Esophagus squamous epithelium (tissue), 5 donors: ENCODE data around the gene ELFN2. TPM values are rescaled to one million over a fixed set of nuclear protein-coding genes. Genes with fewer than 3 reads are reported as not detected.

Experiments used
- DNase-seq: peaks from one replicate; lab custom pipeline; 2025; lab: John Stamatoyannopoulos, UW
- H3K27ac ChIP-seq, 4 donors: fragments of 200-600 bp; sonication (generic); one replicate each; pipeline ENCODE4 v1.5.1; 2016 to 2019; ENCODE audit warnings: mild to moderate bottlenecking in 1 of 4
- H3K27me3 ChIP-seq, 4 donors: fragments of 200-600 bp; sonication (generic); 1 replicate in 3 of 4; 2 replicates in 1 of 4; pipeline versions ENCODE4 v1.5.1 to v1.6.0; 2017 to 2021; ENCODE audit warnings: antibody characterized with exemption in 1 of 4
- H3K36me3 ChIP-seq, 3 donors: fragments of 200-600 bp; sonication (generic); one replicate each; pipeline ENCODE4 v1.5.1; 2016 to 2019
- H3K4me1 ChIP-seq, 3 donors: fragments of 200-600 bp; sonication (generic); one replicate each; pipeline ENCODE4 v1.5.1; 2017 to 2019
- H3K4me3 ChIP-seq, 4 donors: fragments of 200-600 bp; sonication (generic); 1 replicate in 3 of 4; 2 replicates in 1 of 4; pipeline ENCODE4 v1.5.1; 2016 to 2019; ENCODE audit warnings: mild to moderate bottlenecking in 2 of 4, moderate library complexity in 1 of 4
- H3K9me3 ChIP-seq, 3 donors: fragments of 200-600 bp; sonication (generic); one replicate each; pipeline ENCODE4 v1.5.1; 2016 to 2019
- POLR2A ChIP-seq, 4 donors: fragments of 450-650 bp; IDR thresholded peaks; one replicate each; pipeline ENCODE4 v1.6.1; 2017; ENCODE audit warnings: antibody characterized with exemption in 4 of 4, mild to moderate bottlenecking in 4 of 4, moderate library complexity in 3 of 4
- WGBS, 2 donors: methylation state at CpG; one replicate each; pipeline ENCODE4 v1.1.5; 2018; 5-methylcytosine and 5-hydroxymethylcytosine counted together
- intact Hi-C: fragments of 100-400 bp; cut with DNase I; formaldehyde crosslinking; loops from one replicate; pipeline ENCODE4 v1.15.0; 2022
- total RNA-seq, 4 donors: library from RNA; depleted of rRNA; stranded (reverse); fragments of >200 nt; gene quantifications; one replicate each; pipeline ENCODE4 v1.1.0, GENCODE V29; 2016
- TF ChIP-seq, protein P1 (sequence below), 6 experiments: fragments of 450-650 bp in 4 of 6; fragments of 200-600 bp in 2 of 6; sonication (generic) in 2 of 6; IDR thresholded peaks; one replicate each; pipeline ENCODE4 v1.5.1; 2016 to 2019; ENCODE audit warnings: antibody characterized with exemption in 6 of 6, mild to moderate bottlenecking in 4 of 6, moderate library complexity in 4 of 6
- donor health status: DM: yes; HTN: yes; CAD: no.

ELFN2 gene
- total RNA-seq, 4 donors from 2014 or later: not detected

DNA sequence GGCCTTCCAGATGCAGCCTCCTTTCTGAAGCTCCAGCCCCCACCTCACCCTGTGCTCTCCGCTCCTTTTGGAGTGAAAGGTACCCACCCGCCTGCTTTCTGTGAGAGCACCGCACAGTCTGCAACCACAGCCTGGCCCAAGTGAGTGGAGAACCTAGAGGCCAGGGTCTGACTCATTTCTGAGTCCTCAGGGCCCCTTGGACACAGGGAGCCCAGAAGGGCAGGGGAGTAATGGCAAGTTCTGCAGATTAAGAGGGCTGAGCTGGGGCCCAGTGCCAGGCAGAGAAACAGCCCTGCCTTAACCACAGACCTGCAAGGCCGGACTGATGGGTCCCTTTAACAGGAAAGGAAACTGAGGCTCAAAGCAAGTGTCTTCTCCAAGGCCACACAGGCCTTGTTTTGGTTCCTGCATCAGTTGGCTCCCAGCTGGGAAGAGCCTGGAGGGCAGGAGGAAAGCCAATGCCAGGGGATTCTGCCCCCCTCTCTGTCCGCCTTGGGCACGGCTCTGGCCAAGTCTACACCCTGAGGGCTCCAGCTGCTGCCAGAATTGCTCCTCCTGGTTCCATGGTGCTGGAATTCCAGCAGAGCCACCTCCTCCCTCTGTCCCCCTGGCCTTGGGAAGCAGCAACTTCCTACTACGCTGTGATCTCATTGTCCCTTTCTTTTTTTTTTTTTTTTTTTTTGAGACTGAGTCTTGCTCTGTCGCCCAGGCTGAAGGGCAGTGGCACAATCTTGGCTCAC lies 89.9 kb downstream of the ELFN2 start:
- no peaks in the 10 kb centered on the region for H3K36me3 ChIP-seq
- H3K27me3 ChIP-seq: peaks cover 0 to 100% (median 35%) of the 10 kb centered on the region in 4 donors
- no peak for TF ChIP-seq POLR2A (IDR thresholded peaks at IDR 0.05)
- TF ChIP-seq, protein P1, sequence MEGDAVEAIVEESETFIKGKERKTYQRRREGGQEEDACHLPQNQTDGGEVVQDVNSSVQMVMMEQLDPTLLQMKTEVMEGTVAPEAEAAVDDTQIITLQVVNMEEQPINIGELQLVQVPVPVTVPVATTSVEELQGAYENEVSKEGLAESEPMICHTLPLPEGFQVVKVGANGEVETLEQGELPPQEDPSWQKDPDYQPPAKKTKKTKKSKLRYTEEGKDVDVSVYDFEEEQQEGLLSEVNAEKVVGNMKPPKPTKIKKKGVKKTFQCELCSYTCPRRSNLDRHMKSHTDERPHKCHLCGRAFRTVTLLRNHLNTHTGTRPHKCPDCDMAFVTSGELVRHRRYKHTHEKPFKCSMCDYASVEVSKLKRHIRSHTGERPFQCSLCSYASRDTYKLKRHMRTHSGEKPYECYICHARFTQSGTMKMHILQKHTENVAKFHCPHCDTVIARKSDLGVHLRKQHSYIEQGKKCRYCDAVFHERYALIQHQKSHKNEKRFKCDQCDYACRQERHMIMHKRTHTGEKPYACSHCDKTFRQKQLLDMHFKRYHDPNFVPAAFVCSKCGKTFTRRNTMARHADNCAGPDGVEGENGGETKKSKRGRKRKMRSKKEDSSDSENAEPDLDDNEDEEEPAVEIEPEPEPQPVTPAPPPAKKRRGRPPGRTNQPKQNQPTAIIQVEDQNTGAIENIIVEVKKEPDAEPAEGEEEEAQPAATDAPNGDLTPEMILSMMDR (IDR thresholded peaks at IDR 0.05): no peak

DNA sequence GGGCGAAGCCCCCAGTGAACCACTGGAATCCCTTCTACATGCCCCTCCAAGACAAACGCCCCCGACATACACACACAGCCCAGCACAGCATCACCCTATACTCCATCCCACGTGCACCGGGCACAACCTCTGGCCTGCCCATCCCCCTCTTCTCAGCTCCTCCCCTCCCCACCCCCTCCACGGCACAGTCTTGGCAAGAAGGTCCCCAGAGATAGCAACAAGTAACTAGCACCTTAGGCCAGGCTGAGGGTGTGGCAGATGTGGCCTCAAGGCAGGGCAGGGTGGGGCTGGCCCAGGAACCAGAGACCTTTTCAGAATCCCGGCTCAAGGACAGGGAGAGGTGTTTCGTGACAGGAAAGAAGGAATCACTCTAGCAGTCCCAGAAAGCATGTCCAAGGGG lies 90.7 kb downstream of the ELFN2 start:
- H3K4me3 ChIP-seq: no peak overlapping the region
- H3K27ac ChIP-seq: no peak overlapping the region
- H3K27me3 ChIP-seq: peaks cover 0 to 100% (median 37%) of the 10 kb centered on the region in 4 donors
- WGBS, 2 donors: 64 to 72% methylated on average over 6 to 7 of the region's 8 CpGs
- no peaks in the 10 kb centered on the region for H3K9me3 ChIP-seq
- intact Hi-C loops: no loop called here
- H3K36me3 ChIP-seq: no peaks in the 10 kb centered on the region
- peaks cover 0 to 12% (median 4%) of the 10 kb centered on the region in 3 donors for H3K4me1 ChIP-seq
- DNase-seq: no peak
- TF ChIP-seq, protein P1 (IDR thresholded peaks at IDR 0.05): no peak
- no peak for TF ChIP-seq POLR2A (IDR thresholded peaks at IDR 0.05)

More for the DNA sequence above, 89.9 kb downstream of the ELFN2 start:
- no peak overlapping the region for H3K27ac ChIP-seq
- H3K4me1 ChIP-seq: peaks cover 0 to 12% (median 4%) of the 10 kb centered on the region in 3 donors
- WGBS, 2 donors: 46 to 53% methylated on average over 4 to 7 of the region's 8 CpGs
- H3K9me3 ChIP-seq: no peaks in the 10 kb centered on the region
- no peak for DNase-seq
- H3K4me3 ChIP-seq: no peak overlapping the region
- intact Hi-C loops: no loop called here

DNA sequence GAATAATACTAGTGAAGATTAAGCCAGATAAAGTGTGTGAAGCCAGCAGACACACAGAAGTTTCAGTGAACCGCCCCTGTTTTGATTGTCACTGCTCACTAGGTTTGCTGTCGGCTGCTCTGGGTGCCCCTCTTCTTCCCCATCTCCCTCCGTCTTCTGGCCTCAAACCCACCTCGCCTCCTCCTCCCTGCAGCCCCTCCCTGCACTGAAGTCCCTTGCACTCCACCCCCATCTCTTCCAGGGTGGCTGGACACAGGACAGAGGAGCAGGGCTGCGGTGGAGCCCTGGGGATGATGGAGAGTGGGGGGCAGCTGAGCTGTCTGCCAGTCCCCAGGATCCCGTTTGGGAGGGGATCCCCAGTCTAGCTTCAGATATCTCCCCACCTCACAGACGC lies 91.5 kb downstream of the ELFN2 start:
- no peaks in the 10 kb centered on the region for H3K9me3 ChIP-seq
- peaks cover 0 to 100% (median 37%) of the 10 kb centered on the region in 4 donors for H3K27me3 ChIP-seq
- H3K36me3 ChIP-seq: no peaks in the 10 kb centered on the region
- peaks cover 0 to 12% (median 4%) of the 10 kb centered on the region in 3 donors for H3K4me1 ChIP-seq
- TF ChIP-seq POLR2A (IDR thresholded peaks at IDR 0.05): no peak
- TF ChIP-seq, protein P1 (IDR thresholded peaks at IDR 0.05): no peak
- no peak overlapping the region for H3K27ac ChIP-seq
- no peak for DNase-seq
- no peak overlapping the region for H3K4me3 ChIP-seq
- 21 to 35% methylated on average over 5 to 6 of the region's 7 CpGs for WGBS, 2 donors
- intact Hi-C loops: no loop called here

- Histone ChIP-seq H3K4me3 (no peak overlapping the region), H3K9me3 (no peaks in the 10 kb centered on the region), H3K27ac (no peak overlapping the region), H3K27me3 (peaks cover 0 to 100% (median 37%) of the 10 kb centered on the region in 4 donors), H3K4me1 (peaks cover 0 to 12% (median 4%) of the 10 kb centered on the region in 3 donors), H3K36me3 (no peaks in the 10 kb centered on the region)
- no peak for TF ChIP-seq POLR2A (IDR thresholded peaks at IDR 0.05)
- TF ChIP-seq, protein P1 (IDR thresholded peaks at IDR 0.05): no peak
- WGBS, 2 donors: 3 to 5% methylated on average over 27 to 35 of the region's 50 CpGs
- intact Hi-C loops: no loop called here
- no peak for DNase-seq
Observed at GRCh38 chr22:37334859-37335805, 92.1 kb downstream of the ELFN2 start.
